ENCODE data around the gene TBC1D10B.

TBC1D10B gene

GRCh38 chr16:30368792-30369090 is 1.6 kb downstream of the TBC1D10B start:
- Histone ChIP-seq H3K27ac (ENCODE audit: extremely low read depth, low read depth, low read length) (peak overlapping the region; percentile 78), H3K4me3 (ENCODE audit: low read depth, low read length) (peak overlapping the region; percentile 74), H3K9me3 (ENCODE audit: control insufficient read depth, insufficient read depth, low read depth, low read length) (no peaks in the 10 kb centered on the region), H3K36me3 (ENCODE audit: control insufficient read depth in 2 of 2, insufficient read depth in 1 of 2, low read length in 2 of 2) (peaks cover 8 to 36% of the 10 kb centered on the region in 2 experiments; a peak in 2 of 3 replicates), H3K4me1 (ENCODE audit: control insufficient read depth, insufficient read depth, low read length) (peaks cover 7% of the 10 kb centered on the region)
- TF ChIP-seq ZBTB8A (tag by site-specific recombination; IDR thresholded peaks at IDR 0.05) (0 out of 2 replicates have a peak, but pooled peaks have one; percentile 15), ZNF701 (tag by site-specific recombination; IDR thresholded peaks at IDR 0.05) (no peak), GLIS1 (tag by site-specific recombination; IDR thresholded peaks at IDR 0.05) (no peak), ZNF529 (tag by site-specific recombination; IDR thresholded peaks at IDR 0.05; ENCODE audit: insufficient replicate concordance) (no peak), ZBTB11 (tag by site-specific recombination; conservative IDR thresholded peaks at IDR 0.05; ENCODE audit: low read depth) (no peak), ZNF777 (tag by site-specific recombination; IDR thresholded peaks at IDR 0.05; ENCODE audit: borderline replicate concordance) (no peak), MZF1 (tag by site-specific recombination; IDR thresholded peaks at IDR 0.05; ENCODE audit: borderline replicate concordance) (no peak), ZNF776 (tag by site-specific recombination; IDR thresholded peaks at IDR 0.05; ENCODE audit: borderline replicate concordance) (no peak)
- POLR2A ChIA-PET = interaction anchor here (0.5 to 4.2 kb wide), 14 partner anchors 9 to 408 kb away, joined by 3 to 60 read pairs (median 4); partner anchors contain the start of genes ALDOA, CD2BP2, DCTPP1 and PRR14
- CTCF ChIA-PET = interaction anchor here (0.7 to 1.6 kb wide), 8 partner anchors 8 to 326 kb away, joined by 3 to 7 read pairs (median 4); no protein-coding TSS in a partner anchor

- H3K27ac ChIP-seq (ENCODE audit: extremely low read depth, low read depth, low read length) = peak overlapping the region; percentile 78
- POLR2A ChIA-PET = interaction anchor here (1.1 to 4.2 kb wide), 7 partner anchors 9 to 303 kb away, joined by 3 to 60 read pairs (median 11); partner anchors contain the start of genes ALDOA, CD2BP2, ZNF48 and ZNF771
- TF ChIP-seq EGR2 (tag by site-specific recombination; IDR thresholded peaks at IDR 0.05; ENCODE audit: low read depth) (no peak), ZBTB48 (tag by site-specific recombination; IDR thresholded peaks at IDR 0.05) (peak; percentile 80), ZNF555 (tag by site-specific recombination; conservative IDR thresholded peaks at IDR 0.05) (no peak), ZNF248 (tag by site-specific recombination; IDR thresholded peaks at IDR 0.05) (no peak), ZNF266 (tag by site-specific recombination; IDR thresholded peaks at IDR 0.05; ENCODE audit: low read depth) (no peak), ATF2 (tag by site-specific recombination; IDR thresholded peaks at IDR 0.05; ENCODE audit: low read depth) (no peak), ZNF354C (tag by site-specific recombination; IDR thresholded peaks at IDR 0.05; ENCODE audit: borderline replicate concordance, low read depth) (no peak), ZEB2 (tag by site-specific recombination; IDR thresholded peaks at IDR 0.05) (peak; percentile 11; the same call in 1 of the 2 replicates), BCL11A (tag by site-specific recombination; IDR thresholded peaks at IDR 0.05; ENCODE audit: low read depth) (0 out of 2 replicates have a peak, but pooled peaks have one; percentile 13), ZBTB17 (tag by site-specific recombination; IDR thresholded peaks at IDR 0.05) (peak; percentile 96), ZNF184 (tag by site-specific recombination; IDR thresholded peaks at IDR 0.05) (no peak), ZNF132 (tag by site-specific recombination; IDR thresholded peaks at IDR 0.05; ENCODE audit: borderline replicate concordance) (no peak), PATZ1 (tag by site-specific recombination; IDR thresholded peaks at IDR 0.05) (0 out of 2 replicates have a peak, but pooled peaks have one; percentile 18), ZNF362 (tag by site-specific recombination; IDR thresholded peaks at IDR 0.05) (no peak), GLI2 (tag by site-specific recombination; IDR thresholded peaks at IDR 0.05; ENCODE audit: borderline replicate concordance, low read depth) (no peak), ZNF560 (tag by site-specific recombination; IDR thresholded peaks at IDR 0.05; ENCODE audit: borderline replicate concordance) (no peak), ZNF335 (tag by site-specific recombination; conservative IDR thresholded peaks at IDR 0.05) (no peak), ZIC2 (tag by site-specific recombination; IDR thresholded peaks at IDR 0.05) (peak; percentile 72)
Measured at GRCh38 chr16:30368122-30368791, 2.0 kb downstream of the TBC1D10B start.

More at GRCh38 chr16:30368122-30368791, 2.0 kb downstream of the TBC1D10B start:
- peaks cover 7% of the 10 kb centered on the region for H3K4me1 ChIP-seq (ENCODE audit: control insufficient read depth, insufficient read depth, low read length)
- peak overlapping the region; percentile 74 for H3K4me3 ChIP-seq (ENCODE audit: low read depth, low read length)
- no peaks in the 10 kb centered on the region for H3K9me3 ChIP-seq (ENCODE audit: control insufficient read depth, insufficient read depth, low read depth, low read length)
- CTCF ChIA-PET = interaction anchor here (0.8 to 1.6 kb wide), 6 partner anchors 9 to 326 kb away, joined by 3 to 7 read pairs (median 4); no protein-coding TSS in a partner anchor
- H3K36me3 ChIP-seq (ENCODE audit: control insufficient read depth in 2 of 2, insufficient read depth in 1 of 2, low read length in 2 of 2) = peaks cover 12 to 40% of the 10 kb centered on the region in 2 experiments; a peak in 2 of 3 replicates
